Uterus (tissue), 4 donors: ENCODE measurements around the gene TRPV2. TPM values are rescaled to one million over a fixed set of nuclear protein-coding genes. Genes with fewer than 3 reads are reported as not detected.

ENCODE experiments used
- DNase-seq, 2 donors: peaks; one replicate each; pipeline ENCODE4 v3.0.0-alpha.2; 2019 to 2020
- H3K27ac ChIP-seq, 2 donors: fragments of 200-600 bp; sonication (generic); 1 replicate in 1 of 2; 2 replicates in 1 of 2; pipeline ENCODE4 v1.5.1; 2016 to 2018
- H3K27me3 ChIP-seq, 2 donors: fragments of 200-600 bp; sonication (generic); one replicate each; pipeline ENCODE4 v1.5.1; 2018 to 2019; ENCODE audit warnings: control low read depth in 1 of 2
- H3K36me3 ChIP-seq, 2 donors: fragments of 200-600 bp; sonication (generic); one replicate each; pipeline ENCODE4 v1.5.1; 2019; ENCODE audit warnings: control low read depth in 1 of 2
- H3K4me1 ChIP-seq, 2 donors: fragments of 200-600 bp; sonication (generic); one replicate each; pipeline ENCODE4 v1.5.1; 2018 to 2019; ENCODE audit warnings: control low read depth in 1 of 2
- H3K4me3 ChIP-seq, 2 donors: fragments of 200-600 bp; sonication (generic); 1 replicate in 1 of 2; 2 replicates in 1 of 2; pipeline ENCODE4 v1.5.1; 2018 to 2019; ENCODE audit warnings: mild to moderate bottlenecking in 1 of 2
- H3K9me3 ChIP-seq, 2 donors: fragments of 200-600 bp; sonication (generic); one replicate each; pipeline ENCODE4 v1.5.1; 2019; ENCODE audit warnings: control low read depth in 1 of 2
- CTCF ChIP-seq, 4 experiments: fragments of 200-600 bp in 2 of 4; fragments of 450-650 bp in 2 of 4; sonication (generic) in 2 of 4; IDR thresholded peaks; one replicate each; pipeline ENCODE4 v1.5.1; 2016 to 2019; ENCODE audit warnings: antibody characterized with exemption in 4 of 4, mild to moderate bottlenecking in 2 of 4, moderate library complexity in 1 of 4
- POLR2A ChIP-seq, 2 donors: fragments of 450-650 bp; IDR thresholded peaks; one replicate each; pipeline ENCODE4 v1.6.1; 2016; ENCODE audit warnings: antibody characterized with exemption in 2 of 2, mild to moderate bottlenecking in 1 of 2, moderate library complexity in 1 of 2
- intact Hi-C: fragments of 100-400 bp; cut with DNase I; formaldehyde crosslinking; loops from one replicate; pipeline ENCODE4 v1.15.1; 2023; ENCODE audit warnings: low total_unique reads
- total RNA-seq, 4 donors: library from RNA; depleted of rRNA in 3 of 4; stranded (reverse); fragments of >200 nt in 3 of 4; gene quantifications; one replicate each; pipeline versions ENCODE4 v1.1.0 to v1.2.4, GENCODE V29; 2014 to 2023
- donor health status: DM: yes; HTN: yes; CAD: no.

TRPV2 gene
- total RNA-seq, 4 donors from 2014 or later: 6.2 to 26.2 (median 12.9) TPM

GRCh38 chr17:16460796-16461605 is 45.6 kb downstream of the TRPV2 start:
- Histone ChIP-seq H3K4me3 (no peak overlapping the region), H3K4me1 (no peaks in the 10 kb centered on the region), H3K36me3 (no peaks in the 10 kb centered on the region), H3K9me3 (no peaks in the 10 kb centered on the region), H3K27ac (no peak overlapping the region), H3K27me3 (no peaks in the 10 kb centered on the region)
- TF ChIP-seq POLR2A (IDR thresholded peaks at IDR 0.05): no peak
- no peak for TF ChIP-seq CTCF (IDR thresholded peaks at IDR 0.05)
- DNase-seq: no peak
- intact Hi-C loops: loop anchor here (5.0 kb wide), 1 partner anchor 41 kb away; no protein-coding TSS in a partner anchor

- no peaks in the 10 kb centered on the region for H3K9me3 ChIP-seq
- intact Hi-C loops: loop anchor here (5.0 kb wide), 1 partner anchor 41 kb away; no protein-coding TSS in a partner anchor
- no peaks in the 10 kb centered on the region for H3K27me3 ChIP-seq
- H3K27ac ChIP-seq: no peak overlapping the region
- H3K4me3 ChIP-seq: no peak overlapping the region
- H3K36me3 ChIP-seq: no peaks in the 10 kb centered on the region
- no peak for TF ChIP-seq POLR2A (IDR thresholded peaks at IDR 0.05)
- no peak for TF ChIP-seq CTCF (IDR thresholded peaks at IDR 0.05)
- no peak for DNase-seq
- no peaks in the 10 kb centered on the region for H3K4me1 ChIP-seq
Measured at GRCh38 chr17:16461606-16461866, 46.2 kb downstream of the TRPV2 start.

DNA sequence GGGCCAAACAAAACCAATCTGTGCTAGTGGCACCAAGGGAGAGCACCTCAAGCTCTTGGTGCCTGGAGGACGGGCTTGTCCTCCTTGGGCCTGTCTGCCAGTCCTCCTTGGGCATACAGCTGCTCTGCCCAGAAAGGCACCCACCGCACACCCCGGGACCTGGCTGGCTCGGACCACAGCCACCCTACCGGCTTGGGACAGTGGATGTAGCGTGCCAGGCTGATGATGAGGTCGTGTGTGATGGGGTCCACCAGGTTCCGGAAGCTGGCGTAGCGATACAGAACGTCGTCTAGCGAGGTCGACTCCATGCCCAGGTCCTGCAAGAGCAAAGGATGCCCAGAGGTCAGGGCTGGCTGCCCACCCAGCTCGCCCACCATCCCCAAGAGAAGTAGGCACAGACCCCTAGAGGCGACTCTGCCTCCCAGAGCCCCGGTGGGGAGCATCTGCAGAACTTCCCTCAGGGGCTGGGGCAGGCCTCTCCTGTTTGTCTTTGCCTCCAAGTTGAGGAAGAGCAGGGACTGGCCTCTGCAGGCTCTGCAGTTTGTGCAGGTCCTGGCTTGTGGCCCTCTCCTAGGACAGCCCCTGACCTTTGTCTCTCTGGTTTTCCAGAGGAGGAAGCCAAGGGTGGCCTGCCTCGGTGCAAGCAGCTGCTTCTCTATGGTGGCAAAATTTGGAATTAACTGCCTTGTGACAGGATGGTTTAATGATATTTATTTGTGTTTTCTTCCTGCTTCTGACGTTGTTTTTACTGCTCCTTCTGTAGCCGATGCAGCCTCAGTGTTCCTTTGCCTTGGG is 46.9 kb downstream of the TRPV2 start:
- no peak overlapping the region for H3K4me3 ChIP-seq
- no peak for TF ChIP-seq POLR2A (IDR thresholded peaks at IDR 0.05)
- TF ChIP-seq CTCF (IDR thresholded peaks at IDR 0.05): no peak
- no peaks in the 10 kb centered on the region for H3K9me3 ChIP-seq
- no peak for DNase-seq
- intact Hi-C loops: loop anchor here (5.0 kb wide), 1 partner anchor 40 kb away; no protein-coding TSS in a partner anchor
- H3K4me1 ChIP-seq: no peaks in the 10 kb centered on the region
- no peaks in the 10 kb centered on the region for H3K36me3 ChIP-seq
- H3K27ac ChIP-seq: no peak overlapping the region
- H3K27me3 ChIP-seq: no peaks in the 10 kb centered on the region

GRCh38 chr17:16463358-16464302 is 48.3 kb downstream of the TRPV2 start:
- H3K36me3 ChIP-seq: no peaks in the 10 kb centered on the region
- H3K4me3 ChIP-seq: no peak overlapping the region
- TF ChIP-seq CTCF (IDR thresholded peaks at IDR 0.05) (no peak), POLR2A (IDR thresholded peaks at IDR 0.05) (no peak)
- peak overlapping the region in 1 of 2 donors; percentile 1 for H3K27ac ChIP-seq
- no peaks in the 10 kb centered on the region for H3K9me3 ChIP-seq
- no peak for DNase-seq
- no peaks in the 10 kb centered on the region for H3K4me1 ChIP-seq
- intact Hi-C loops: loop anchor here (5.0 kb wide), 1 partner anchor 39 kb away; no protein-coding TSS in a partner anchor
- no peaks in the 10 kb centered on the region for H3K27me3 ChIP-seq
